Activated T-cell treated with anti-CD3 and anti-CD28 coated beads for 48 hours (primary cell): ENCODE results near the gene B3GALNT2.
"Not testable (repeated sequence)": the region's sequence is repeated elsewhere in the genome, so short reads cannot be mapped to it uniquely, and the experiment has no call there.

ENCODE experiments used
- DNase-seq: peaks from one replicate; pipeline ENCODE4 v3.0.0-alpha.2; 2020; ENCODE audit warnings: low read depth

The B3GALNT2 gene

GRCh38 chr1:235504122-235504493, at the start of gene B3GALNT2:
Gene B3GALNT2 (minus strand): TSS chr1:235504452. CDS start chr1:235504252, 200 bp downstream.
- no peak for DNase-seq

- no peak for DNase-seq
Measured at GRCh38 chr1:235553112-235553551, 48.9 kb upstream of the B3GALNT2 start.

DNA sequence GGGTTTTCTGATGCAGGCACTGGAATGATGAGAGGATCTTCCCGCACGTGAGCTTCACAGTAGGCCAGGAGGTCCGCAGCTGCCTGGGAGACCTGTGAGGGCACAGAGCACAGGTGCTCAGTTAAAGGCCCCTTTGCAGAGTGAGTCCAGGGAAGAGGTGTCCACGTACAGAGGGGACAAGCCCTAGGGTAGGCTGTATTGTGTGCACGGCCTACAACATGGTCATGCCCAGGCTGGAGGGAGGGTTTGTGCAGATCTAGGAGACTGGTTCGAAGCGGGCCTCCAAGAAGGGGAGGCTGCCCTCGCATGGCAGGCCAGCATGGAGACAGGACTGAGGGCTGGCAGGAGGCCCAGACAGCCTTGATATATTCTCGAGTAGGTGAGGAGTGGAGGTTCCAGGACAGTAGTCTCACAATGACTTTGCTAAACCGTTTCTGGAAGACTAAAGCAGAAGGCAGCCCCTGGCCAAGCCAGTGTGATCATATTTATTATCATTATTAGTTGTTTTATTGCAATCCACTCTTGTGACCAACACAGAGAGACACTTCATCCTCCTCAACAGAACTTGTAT, 48.0 kb upstream of the B3GALNT2 start:
- no peak for DNase-seq

- no peak for DNase-seq
Measured at GRCh38 chr1:235549351-235550139, 45.3 kb upstream of the B3GALNT2 start.

DNA sequence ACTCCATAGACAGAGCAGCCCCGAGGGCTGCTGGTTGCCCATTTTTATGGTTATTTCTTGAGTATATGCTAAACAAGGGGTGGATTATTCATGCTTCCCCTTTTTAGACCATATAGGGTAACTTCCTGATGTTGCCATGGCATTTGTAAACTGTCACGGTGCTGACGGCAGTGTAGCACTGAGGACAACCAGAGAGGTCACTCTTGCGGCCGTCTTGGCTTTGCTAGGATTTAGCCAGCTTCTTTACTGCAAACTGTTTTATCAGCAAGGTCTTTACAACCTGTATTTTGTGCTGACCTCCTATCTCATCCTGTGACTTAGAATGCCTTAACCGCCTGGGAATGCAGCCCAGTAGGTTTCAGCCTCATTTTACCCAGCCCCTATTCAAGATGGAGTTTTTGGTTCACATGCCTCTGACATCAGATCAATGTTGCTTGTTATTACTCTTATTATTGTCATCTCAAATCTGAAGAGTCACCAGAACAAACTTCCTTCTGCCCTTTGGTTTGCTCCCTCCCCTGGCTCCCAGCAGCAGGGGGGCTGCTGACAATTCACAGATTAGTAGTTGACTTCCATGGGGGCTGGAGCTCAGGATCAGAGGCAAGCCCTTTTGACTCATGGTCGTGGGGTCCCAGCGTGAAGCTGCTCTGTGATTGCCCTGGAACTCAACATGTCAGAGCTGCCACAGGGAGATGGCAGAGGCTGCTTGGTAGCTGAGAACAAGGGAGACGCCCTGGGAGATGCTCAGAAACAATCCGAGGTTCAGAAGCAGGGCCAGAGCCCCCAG, 42.3 kb upstream of the B3GALNT2 start:
- DNase-seq, result not testable (repeated sequence)

- DNase-seq, result no peak
Measured at GRCh38 chr1:235545292-235545930, 41.2 kb upstream of the B3GALNT2 start.

DNA sequence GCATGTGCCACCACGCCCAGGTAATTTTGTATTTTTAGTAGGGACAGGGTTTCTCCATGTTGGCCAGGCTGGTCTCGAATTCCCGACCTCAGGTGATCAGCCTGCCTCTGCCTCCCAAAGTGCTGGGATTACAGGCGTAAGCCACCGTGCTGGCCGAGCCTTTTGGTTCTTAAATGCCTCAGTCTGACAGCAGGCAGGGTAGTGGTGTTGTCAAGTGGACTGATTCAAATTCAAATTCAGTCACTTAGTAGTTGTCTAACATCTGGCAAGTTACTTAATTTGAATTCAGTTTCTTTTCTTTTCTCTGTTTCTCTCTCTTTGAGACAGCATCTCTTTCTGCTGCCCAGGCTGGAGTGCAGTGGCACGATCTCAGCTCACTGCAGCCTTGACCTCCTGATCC, 38.6 kb upstream of the B3GALNT2 start:
- DNase-seq, result not testable (repeated sequence)

- no peak for DNase-seq
Measured at GRCh38 chr1:235533476-235534168, 29.4 kb upstream of the B3GALNT2 start.

DNA sequence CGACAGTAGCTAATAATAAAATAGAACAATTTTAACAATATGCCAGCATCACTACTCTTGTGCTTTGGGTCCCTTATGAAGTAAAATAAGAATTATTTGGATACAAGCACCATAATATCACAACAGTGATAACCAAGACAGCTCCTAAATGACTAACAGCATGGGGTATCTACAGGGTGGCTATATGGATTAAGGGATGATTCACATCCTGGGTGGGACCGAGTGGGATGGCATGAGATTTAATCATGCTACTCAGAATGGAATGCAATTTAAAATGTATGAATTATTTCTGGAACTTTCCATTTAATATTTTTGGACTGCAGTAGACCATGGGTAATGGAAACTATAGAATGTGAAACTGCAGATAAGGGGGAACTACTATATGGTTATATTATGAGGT, 28.1 kb upstream of the B3GALNT2 start:
- no peak for DNase-seq

GRCh38 chr1:235527196-235527814, 23.1 kb upstream of the B3GALNT2 start:
- DNase-seq, result no peak

GRCh38 chr1:235525314-235525713, 21.1 kb upstream of the B3GALNT2 start:
- no peak for DNase-seq

DNA sequence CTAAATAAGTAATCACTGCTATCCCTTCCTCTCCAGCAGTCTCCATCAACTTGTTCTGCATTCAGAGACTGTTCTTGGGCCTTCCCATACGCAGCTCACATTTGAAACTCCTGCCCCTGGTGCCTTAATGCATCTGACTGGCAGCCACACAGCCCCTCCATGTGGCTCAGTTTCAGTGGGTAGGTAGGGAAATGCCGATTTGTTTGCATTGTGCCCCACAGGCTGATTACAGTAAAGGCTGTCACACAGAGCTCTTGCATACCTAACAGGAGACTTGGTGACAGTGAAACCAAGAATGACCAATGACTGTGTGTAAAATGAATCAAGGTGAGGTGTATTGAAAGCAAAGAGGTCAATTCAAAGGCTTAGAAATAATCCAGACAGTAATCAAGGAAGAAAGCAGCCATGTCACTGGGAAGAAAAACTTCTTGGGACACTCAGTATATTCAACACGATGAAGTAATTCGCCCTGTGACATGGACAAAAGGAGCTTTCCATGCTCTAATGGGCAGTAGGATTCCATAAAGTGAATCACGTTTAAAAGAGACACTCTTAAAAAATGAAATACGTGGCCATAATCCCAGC, 12.7 kb upstream of the B3GALNT2 start:
- DNase-seq, result no peak

- DNase-seq, result no peak
Measured at GRCh38 chr1:235515844-235516512, 11.7 kb upstream of the B3GALNT2 start.

DNA sequence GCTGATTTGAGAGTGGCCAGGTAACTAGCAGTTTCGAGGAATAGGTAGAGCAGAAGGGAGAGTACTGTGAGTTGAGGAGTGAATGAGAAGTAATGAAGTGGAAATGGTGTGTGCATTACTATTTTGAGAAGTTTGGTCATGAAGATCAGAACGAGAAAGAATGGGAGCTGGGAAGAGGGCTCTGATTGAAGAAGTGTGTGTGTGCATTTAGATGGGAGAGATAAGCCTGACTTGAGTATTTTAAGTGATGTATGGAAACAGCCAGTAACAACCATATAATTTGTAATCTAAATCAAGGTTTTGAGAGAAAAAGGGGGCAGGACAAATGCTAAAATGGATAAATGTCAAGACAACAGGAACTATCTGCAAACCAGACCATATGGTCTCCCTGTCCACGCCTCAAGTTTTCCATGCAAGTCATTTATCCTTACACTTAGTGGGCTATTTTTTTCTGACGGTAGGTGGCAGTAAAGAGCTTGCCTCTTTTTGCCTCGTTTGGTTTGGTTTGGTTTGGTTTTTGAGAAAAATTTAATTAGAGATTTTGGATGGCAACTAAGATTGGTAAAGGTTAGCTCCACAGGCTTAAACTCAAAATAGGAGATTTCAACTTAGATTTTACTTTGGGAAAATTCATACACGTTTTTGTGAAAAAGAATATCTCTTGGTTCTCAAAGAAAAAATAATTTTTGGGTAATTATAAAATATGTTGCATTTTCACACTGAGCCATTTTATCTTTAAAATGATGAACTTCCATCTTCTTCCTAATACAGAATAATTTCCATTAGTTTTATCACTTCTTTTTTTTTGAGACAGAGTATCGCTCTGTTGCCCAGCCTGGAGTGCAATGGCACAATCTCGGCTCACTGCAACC, 9.5 kb upstream of the B3GALNT2 start:
- DNase-seq, result no peak

- no peak for DNase-seq
Measured at GRCh38 chr1:235511470-235512240, 7.4 kb upstream of the B3GALNT2 start.

DNA sequence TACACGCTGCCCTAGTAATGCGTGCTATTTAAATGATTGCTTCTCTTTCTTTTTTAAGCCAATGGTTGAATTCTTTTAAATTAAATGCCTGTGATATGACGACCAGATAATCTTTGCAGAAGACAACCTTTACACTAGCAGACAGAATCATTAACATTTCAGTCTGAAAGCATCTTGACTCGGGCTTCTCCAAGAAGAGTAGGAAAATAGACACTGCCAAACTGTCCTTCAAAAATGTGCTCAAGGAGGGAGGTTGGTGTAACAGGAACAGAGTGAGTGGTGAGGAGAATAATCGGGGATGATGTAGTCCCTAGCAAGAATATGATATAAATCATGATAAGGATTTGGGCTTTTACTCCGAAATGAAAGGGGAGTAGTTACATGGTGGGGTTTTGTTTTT, 6.6 kb upstream of the B3GALNT2 start:
- DNase-seq, result no peak

DNA sequence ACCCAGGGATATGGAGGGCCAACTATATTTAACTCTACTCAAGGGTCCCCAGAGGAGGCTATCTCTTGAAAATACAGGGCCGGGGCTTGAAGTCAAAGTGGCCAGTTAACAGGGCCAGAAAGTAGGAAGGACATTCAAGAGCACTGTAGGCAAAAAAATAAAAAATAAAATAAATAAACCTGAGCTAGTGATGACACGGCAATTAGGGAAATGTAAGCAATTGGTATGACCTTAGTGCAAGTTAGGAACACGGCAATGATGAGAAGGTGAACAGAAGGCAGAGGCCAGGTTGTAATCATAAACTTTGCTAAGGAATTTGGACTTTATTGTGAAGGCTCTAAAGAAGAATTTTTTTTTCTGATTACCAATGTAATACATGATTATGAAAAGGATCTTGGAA, 3.4 kb upstream of the B3GALNT2 start:
- no peak for DNase-seq

DNA sequence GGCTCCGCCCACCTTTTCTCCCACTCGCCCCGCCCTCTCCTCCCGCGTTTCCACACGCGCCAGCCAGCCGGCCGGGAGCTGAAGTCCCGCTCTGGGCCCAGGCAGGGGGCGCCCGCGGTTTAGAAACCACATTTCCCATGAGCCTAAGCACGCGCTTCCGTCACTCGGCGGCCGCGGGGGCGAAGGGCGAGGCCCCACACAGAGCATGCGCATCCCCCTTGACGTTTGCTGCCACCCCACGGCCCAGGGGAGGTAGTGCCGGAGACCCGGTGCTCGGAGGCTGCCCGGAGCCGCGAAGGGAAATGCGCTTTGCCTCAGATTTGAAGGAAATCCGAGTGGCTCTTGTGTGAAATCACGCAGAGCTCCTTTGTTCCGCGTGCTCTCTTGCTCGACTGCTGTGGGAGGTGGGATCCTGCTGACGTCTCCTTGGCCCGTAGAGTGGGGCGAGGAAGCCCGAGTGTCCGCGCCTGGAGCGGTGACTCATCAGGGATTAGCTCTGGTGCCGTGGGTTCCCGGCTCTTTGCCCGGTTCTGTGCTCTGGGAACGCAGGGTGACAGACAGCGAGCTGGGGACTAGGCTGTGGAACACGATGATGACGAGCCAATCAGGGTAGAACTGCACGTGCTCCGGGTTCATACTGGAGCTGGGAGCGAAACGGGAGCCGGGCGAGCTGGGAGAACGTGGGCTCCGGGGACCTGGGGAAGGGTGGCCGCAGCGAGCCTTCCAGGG, 406 bp upstream of the B3GALNT2 start:
- DNase-seq, result peak; percentile 99
